Measurements from ENCODE around the gene DOCK2. TPM values are rescaled to one million over a fixed set of nuclear protein-coding genes. Genes with fewer than 3 reads are reported as not detected.

The DOCK2 gene
- total RNA-seq, 4 donors from 2014 or later, result 2.0 to 17.4 (median 7.5) TPM

DNA sequence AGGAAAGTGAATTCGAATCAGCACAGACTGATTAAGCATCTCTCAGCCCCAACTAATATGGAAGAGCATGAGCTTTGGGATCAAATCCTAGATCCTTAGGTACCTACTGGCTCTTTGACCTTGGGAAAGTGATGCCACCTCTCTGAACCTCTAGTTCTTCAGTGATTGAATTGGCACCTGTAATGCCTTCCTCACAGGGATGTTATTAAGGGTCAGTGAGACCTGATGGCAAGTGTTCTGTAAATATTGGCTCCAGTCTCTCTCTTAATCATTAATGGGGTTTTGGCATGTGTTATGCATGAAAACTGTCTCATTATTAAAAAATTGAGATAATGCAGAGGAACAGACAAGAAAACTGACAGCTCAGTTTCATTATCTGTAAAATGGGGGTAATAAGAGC, 227.4 kb downstream of the DOCK2 start:
- TF ChIP-seq POLR2A (IDR thresholded peaks at IDR 0.05), result no peak
- TF ChIP-seq CTCF (IDR thresholded peaks at IDR 0.05), result no peak
- Histone ChIP-seq H3K27ac (no peak overlapping the region), H3K36me3 (no peaks in the 10 kb centered on the region), H3K4me1 (no peaks in the 10 kb centered on the region), H3K9me3 (no peaks in the 10 kb centered on the region), H3K27me3 (no peaks in the 10 kb centered on the region), H3K4me3 (no peak overlapping the region)
- no peak for DNase-seq
- intact Hi-C loops (cut with DNase I; ENCODE audit: low total_unique reads), result no loop called here

- Histone ChIP-seq H3K4me1 (no peaks in the 10 kb centered on the region), H3K27me3 (no peaks in the 10 kb centered on the region), H3K27ac (no peak overlapping the region), H3K36me3 (no peaks in the 10 kb centered on the region), H3K9me3 (no peaks in the 10 kb centered on the region), H3K4me3 (no peak overlapping the region)
- intact Hi-C loops (cut with DNase I; ENCODE audit: low total_unique reads), result no loop called here
- TF ChIP-seq POLR2A (IDR thresholded peaks at IDR 0.05) (no peak), CTCF (IDR thresholded peaks at IDR 0.05) (no peak)
- no peak for DNase-seq
Observed at GRCh38 chr5:169867347-169867746, 230.3 kb downstream of the DOCK2 start.

- no peaks in the 10 kb centered on the region for H3K36me3 ChIP-seq
- no peak overlapping the region for H3K4me3 ChIP-seq
- no peak overlapping the region for H3K27ac ChIP-seq
- no peaks in the 10 kb centered on the region for H3K4me1 ChIP-seq
- no peak for TF ChIP-seq CTCF (IDR thresholded peaks at IDR 0.05)
- no peak for TF ChIP-seq POLR2A (IDR thresholded peaks at IDR 0.05)
- intact Hi-C loops (cut with DNase I; ENCODE audit: low total_unique reads), result no loop called here
- DNase-seq, result no peak
- no peaks in the 10 kb centered on the region for H3K27me3 ChIP-seq
- H3K9me3 ChIP-seq, result no peaks in the 10 kb centered on the region
Observed at GRCh38 chr5:169869066-169869465, 232.0 kb downstream of the DOCK2 start.

DNA sequence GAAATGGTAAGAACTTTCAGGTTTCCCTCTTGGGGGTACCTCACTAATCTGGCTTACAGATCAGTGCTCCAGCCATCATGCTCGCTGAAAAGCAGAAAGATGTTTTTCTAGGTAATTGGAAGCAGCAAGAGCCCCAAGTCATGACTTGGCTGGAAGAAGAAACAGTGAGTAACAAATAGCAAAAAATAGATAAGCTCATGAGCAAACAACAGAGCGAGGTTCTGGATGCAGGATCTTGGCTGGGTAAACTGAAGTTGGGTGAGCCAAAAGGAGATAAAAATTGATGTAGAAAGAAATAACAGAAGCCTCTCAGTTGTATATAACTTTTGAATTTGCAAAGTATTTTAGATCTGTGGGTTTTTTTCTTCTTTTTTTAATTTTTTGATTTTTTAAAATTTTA, 233.1 kb downstream of the DOCK2 start:
- DNase-seq, result no peak
- no peaks in the 10 kb centered on the region for H3K9me3 ChIP-seq
- no peak overlapping the region for H3K27ac ChIP-seq
- intact Hi-C loops (cut with DNase I; ENCODE audit: low total_unique reads), result no loop called here
- no peak overlapping the region for H3K4me3 ChIP-seq
- H3K27me3 ChIP-seq, result no peaks in the 10 kb centered on the region
- TF ChIP-seq CTCF (IDR thresholded peaks at IDR 0.05), result no peak
- no peak for TF ChIP-seq POLR2A (IDR thresholded peaks at IDR 0.05)
- H3K4me1 ChIP-seq, result no peaks in the 10 kb centered on the region
- H3K36me3 ChIP-seq, result no peaks in the 10 kb centered on the region

GRCh38 chr5:169871826-169872490, 234.9 kb downstream of the DOCK2 start:
- DNase-seq, result no peak
- Histone ChIP-seq H3K27ac (no peak overlapping the region), H3K27me3 (no peaks in the 10 kb centered on the region), H3K4me1 (no peaks in the 10 kb centered on the region), H3K9me3 (no peaks in the 10 kb centered on the region), H3K36me3 (no peaks in the 10 kb centered on the region), H3K4me3 (no peak overlapping the region)
- TF ChIP-seq CTCF (IDR thresholded peaks at IDR 0.05) (no peak), POLR2A (IDR thresholded peaks at IDR 0.05) (no peak)
- intact Hi-C loops (cut with DNase I; ENCODE audit: low total_unique reads), result no loop called here

All from uterus (tissue), 4 donors.